Liver (tissue), 9 donors: ENCODE data around the gene FOXA2. TPM values are rescaled to one million over a fixed set of nuclear protein-coding genes. Genes with fewer than 3 reads are reported as not detected.

ENCODE experiments used
- DNase-seq: peaks from one replicate; pipeline ENCODE4 v3.0.0-alpha.2; 2017; ENCODE audit warnings: low spot score
- H3K27ac ChIP-seq, 2 donors: one replicate each; pipeline ENCODE4 v1.7.0; 2013; ENCODE audit warnings: inconsistent platforms in 2 of 2, low read length in 2 of 2, control low read depth in 1 of 2, low read depth in 1 of 2, mild to moderate bottlenecking in 1 of 2
- H3K27me3 ChIP-seq, 4 donors: one replicate each; pipeline versions ENCODE4 v1.6.1 to v1.7.0; 2013; ENCODE audit warnings: low read length in 3 of 4, inconsistent platforms in 1 of 4, mild to moderate bottlenecking in 1 of 4, moderate library complexity in 1 of 4; ENCODE audit not compliant: control insufficient read depth in 4 of 4, insufficient read depth in 4 of 4
- H3K36me3 ChIP-seq, 4 donors: one replicate each; pipeline versions ENCODE4 v1.6.1 to v1.7.0; 2013; ENCODE audit warnings: low read length in 3 of 4, mild to moderate bottlenecking in 3 of 4, low read depth in 1 of 4, moderate library complexity in 1 of 4; ENCODE audit not compliant: control insufficient read depth in 4 of 4, insufficient read depth in 3 of 4
- H3K4me1 ChIP-seq, 4 donors: one replicate each; pipeline versions ENCODE4 v1.6.1 to v1.7.0; 2013; ENCODE audit warnings: low read length in 3 of 4, mild to moderate bottlenecking in 3 of 4, moderate library complexity in 1 of 4; ENCODE audit not compliant: control insufficient read depth in 4 of 4, insufficient read depth in 4 of 4
- H3K4me3 ChIP-seq, 3 donors: one replicate each; pipeline versions ENCODE4 v1.6.1 to v1.7.0; 2013; ENCODE audit warnings: low read length in 3 of 3, control low read depth in 1 of 3, low read depth in 1 of 3, mild to moderate bottlenecking in 1 of 3
- H3K9ac ChIP-seq, 2 donors: one replicate each; pipeline ENCODE4 v1.7.0; 2013; ENCODE audit warnings: low read length in 2 of 2, mild to moderate bottlenecking in 2 of 2, moderate library complexity in 2 of 2, control low read depth in 1 of 2, low read depth in 1 of 2
- H3K9me3 ChIP-seq, 4 donors: one replicate each; pipeline versions ENCODE4 v1.6.1 to v1.7.0; 2013; ENCODE audit warnings: low read length in 3 of 4; ENCODE audit not compliant: control insufficient read depth in 4 of 4
- CTCF ChIP-seq: fragments of 150-350 bp; IDR thresholded peaks from 2 replicates; pipeline ENCODE4 v1.5.1; 2017; ENCODE audit warnings: improper control_type of control experiment, low read depth, low read length; ENCODE audit not compliant: missing input control
- EGR1 ChIP-seq, 2 donors: IDR thresholded peaks; 2 replicates each; pipeline ENCODE4 v1.6.1; 2016 to 2018; ENCODE audit warnings: antibody characterized with exemption in 2 of 2, low read depth in 2 of 2
- FOXA1 ChIP-seq: IDR thresholded peaks from 2 replicates; pipeline ENCODE4 v1.6.1; 2016; ENCODE audit warnings: antibody characterized with exemption
- FOXA2 ChIP-seq: IDR thresholded peaks from 2 replicates; pipeline ENCODE4 v1.6.1; 2016; ENCODE audit warnings: antibody characterized with exemption
- HNF4A ChIP-seq, 2 donors: conservative IDR thresholded peaks; 2 replicates each; pipeline ENCODE4 v1.6.1; 2016; ENCODE audit warnings: antibody characterized with exemption in 2 of 2, mild to moderate bottlenecking in 2 of 2
- HNF4G ChIP-seq: IDR thresholded peaks from 2 replicates; pipeline ENCODE4 v1.6.1; 2016; ENCODE audit warnings: antibody characterized with exemption
- JUND ChIP-seq, 2 donors: IDR thresholded peaks; 2 replicates each; pipeline ENCODE4 v1.6.1; 2016; ENCODE audit warnings: antibody characterized with exemption in 2 of 2
- MAX ChIP-seq: IDR thresholded peaks from 2 replicates; pipeline ENCODE4 v1.6.1; 2016; ENCODE audit warnings: antibody characterized with exemption
- RAD21 ChIP-seq, 2 donors: IDR thresholded peaks; 2 replicates each; pipeline ENCODE4 v1.6.1; 2016; ENCODE audit warnings: antibody characterized with exemption in 2 of 2, mild to moderate bottlenecking in 2 of 2
- REST ChIP-seq: IDR thresholded peaks from 2 replicates; pipeline ENCODE4 v1.6.1; 2016; ENCODE audit warnings: antibody characterized with exemption, mild to moderate bottlenecking
- RXRA ChIP-seq, 2 donors: IDR thresholded peaks; 2 replicates each; pipeline ENCODE4 v1.6.1; 2017 to 2018; ENCODE audit warnings: antibody characterized with exemption in 2 of 2, mild to moderate bottlenecking in 1 of 2
- SP1 ChIP-seq: IDR thresholded peaks from 2 replicates; pipeline ENCODE4 v1.6.1; 2018; ENCODE audit warnings: antibody characterized with exemption, mild to moderate bottlenecking
- TAF1 ChIP-seq: conservative IDR thresholded peaks from 2 replicates; pipeline ENCODE4 v1.6.1; 2016; ENCODE audit warnings: antibody characterized with exemption, mild to moderate bottlenecking
- YY1 ChIP-seq: IDR thresholded peaks from 2 replicates; pipeline ENCODE4 v1.6.1; 2016; ENCODE audit warnings: antibody characterized with exemption, mild to moderate bottlenecking
- whole genome bisulfite sequencing: extraction: QIAGEN DNeasy Blood & Tissue Kit; methylation state at CpG from one replicate; pipeline ENCODE4 v1.1.7; 2013; 5-methylcytosine and 5-hydroxymethylcytosine counted together
- polyA plus RNA-seq, 2 donors: library from polyadenylated mRNA; stranded (reverse) in 1 of 2; unstranded in 1 of 2; fragments of 200-250 nt in 1 of 2; fragments of >200 nt in 1 of 2; fragmentation: Nextera tagmentation in 1 of 2; extraction: Ambion mirVana in 1 of 2; gene quantifications; one replicate each; pipeline versions ENCODE4 v1.2.1 to v1.2.3, GENCODE V29; 2013 to 2015
- total RNA-seq, 2 donors: library from RNA; depleted of rRNA; stranded (reverse); fragments of >200 nt; gene quantifications; one replicate each; pipeline ENCODE4 v1.2.3, GENCODE V29; 2014
- TF ChIP-seq, protein P1 (sequence below): IDR thresholded peaks from 2 replicates; pipeline ENCODE4 v1.6.1; 2016; ENCODE audit warnings: antibody characterized with exemption
- donor health status: healthy.
- donor health status: healthy.
- donor health status: healthy.
- donor health status: healthy.
- donor health status: healthy.

The FOXA2 gene
- total and polyA plus RNA-seq, 4 donors: 5.2 to 12.7 (median 11.1) TPM

GRCh38 chr20:22561965-22562577 is 22.3 kb downstream of the FOXA2 start:
- Histone ChIP-seq H3K27me3 (no peaks in the 10 kb centered on the region), H3K4me3 (no peak overlapping the region), H3K9me3 (no peaks in the 10 kb centered on the region), H3K4me1 (peaks cover 8 to 46% (median 34%) of the 10 kb centered on the region in 4 donors), H3K36me3 (peaks cover 5 to 19% (median 9%) of the 10 kb centered on the region in 4 donors), H3K27ac (no peak overlapping the region), H3K9ac (no peak overlapping the region)
- TF ChIP-seq RAD21 (IDR thresholded peaks at IDR 0.05) (no peak), MAX (no peak), REST (no peak), FOXA2 (no peak), YY1 (no peak), SP1 (no peak), HNF4A (conservative IDR thresholded peaks at IDR 0.05) (no peak), FOXA1 (no peak), RXRA (IDR thresholded peaks at IDR 0.05) (no peak), CTCF (no peak), HNF4G (no peak), JUND (IDR thresholded peaks at IDR 0.05) (no peak), EGR1 (IDR thresholded peaks at IDR 0.05; ENCODE audit: low read depth in 2 of 2) (no peak)
- TF ChIP-seq, protein P1, sequence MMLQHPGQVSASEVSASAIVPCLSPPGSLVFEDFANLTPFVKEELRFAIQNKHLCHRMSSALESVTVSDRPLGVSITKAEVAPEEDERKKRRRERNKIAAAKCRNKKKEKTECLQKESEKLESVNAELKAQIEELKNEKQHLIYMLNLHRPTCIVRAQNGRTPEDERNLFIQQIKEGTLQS: no peak
- no peak for DNase-seq
- 63% methylated on average over 9 of the region's 9 CpGs for WGBS

GRCh38 chr20:22560817-22561216 is 23.6 kb downstream of the FOXA2 start:
- 68% methylated on average over 16 of the region's 16 CpGs for WGBS
- TF ChIP-seq CTCF (no peak), JUND (IDR thresholded peaks at IDR 0.05) (no peak), RAD21 (IDR thresholded peaks at IDR 0.05) (no peak), TAF1 (no peak), YY1 (no peak), FOXA1 (no peak), FOXA2 (no peak), HNF4A (conservative IDR thresholded peaks at IDR 0.05) (no peak)
- TF ChIP-seq, protein P1: no peak
- no peak overlapping the region for H3K27ac ChIP-seq
- no peak for DNase-seq
- H3K4me3 ChIP-seq: no peak overlapping the region
- H3K27me3 ChIP-seq: no peaks in the 10 kb centered on the region
- peaks cover 6 to 36% (median 30%) of the 10 kb centered on the region in 4 donors for H3K4me1 ChIP-seq
- H3K36me3 ChIP-seq: peaks cover 3 to 10% (median 4%) of the 10 kb centered on the region in 4 donors
- no peak overlapping the region for H3K9ac ChIP-seq
- no peaks in the 10 kb centered on the region for H3K9me3 ChIP-seq
